ENCODE data around the gene TLR5. TPM values are rescaled to one million over a fixed set of nuclear protein-coding genes. Genes with fewer than 3 reads are reported as not detected.

TLR5 gene
- total RNA-seq, 1 experiment from 2014 or later, result 0.05 TPM

DNA sequence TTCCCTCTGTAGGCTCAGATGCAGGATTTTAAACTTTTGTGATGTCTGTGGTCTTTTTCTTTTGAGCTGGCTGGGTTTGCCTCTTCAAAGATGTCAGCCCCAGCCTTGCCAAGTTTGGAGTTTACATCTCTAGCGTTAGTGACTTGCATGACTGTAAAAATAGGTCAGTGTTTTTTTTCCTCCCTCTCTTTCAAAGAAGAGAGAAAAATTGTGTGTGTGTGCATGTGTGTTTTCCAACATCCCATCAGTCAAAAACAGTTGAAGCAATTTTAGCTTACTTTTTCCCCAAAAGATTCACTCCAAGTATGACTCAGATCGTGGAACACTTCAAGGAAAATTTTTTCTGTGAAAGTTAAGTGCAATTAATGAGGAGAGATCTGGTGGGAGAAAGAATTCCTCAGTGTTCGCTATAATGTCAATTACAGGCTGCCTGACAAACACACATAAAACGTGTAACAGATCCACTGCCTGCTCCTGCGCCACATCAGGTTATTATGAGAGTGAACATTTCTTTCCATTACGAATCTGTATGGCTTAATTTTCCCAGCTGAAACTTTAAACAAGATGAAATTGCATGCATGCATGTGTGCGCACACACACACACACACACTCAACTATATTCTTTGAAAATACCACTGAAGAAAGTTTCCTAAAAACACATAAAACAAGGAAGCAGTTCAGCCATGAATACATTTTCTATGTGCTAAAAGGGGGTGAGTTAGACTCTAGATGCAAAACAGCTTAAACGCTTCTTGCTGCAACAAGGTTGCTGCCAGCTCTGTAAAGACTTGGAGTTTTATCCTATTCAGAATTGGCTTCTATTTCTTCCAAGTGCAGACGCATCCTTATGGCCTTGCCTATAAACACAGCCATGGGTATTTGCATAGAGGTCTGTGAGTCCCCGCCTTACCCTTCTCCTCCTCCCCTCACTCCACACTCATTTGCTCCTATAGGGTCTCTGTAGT lies 55.5 kb downstream of the TLR5 start:
- in situ Hi-C loops (cut with HindIII; ENCODE audit: low pct_unique_long_range_greater_than_20kb, low sequenced_read_pairs), result loop anchor here (25.0 kb wide), 1 partner anchor 300 kb away; no protein-coding TSS in a partner anchor
- no peak for DNase-seq (ENCODE audit: low read depth, low spot score)

DNA sequence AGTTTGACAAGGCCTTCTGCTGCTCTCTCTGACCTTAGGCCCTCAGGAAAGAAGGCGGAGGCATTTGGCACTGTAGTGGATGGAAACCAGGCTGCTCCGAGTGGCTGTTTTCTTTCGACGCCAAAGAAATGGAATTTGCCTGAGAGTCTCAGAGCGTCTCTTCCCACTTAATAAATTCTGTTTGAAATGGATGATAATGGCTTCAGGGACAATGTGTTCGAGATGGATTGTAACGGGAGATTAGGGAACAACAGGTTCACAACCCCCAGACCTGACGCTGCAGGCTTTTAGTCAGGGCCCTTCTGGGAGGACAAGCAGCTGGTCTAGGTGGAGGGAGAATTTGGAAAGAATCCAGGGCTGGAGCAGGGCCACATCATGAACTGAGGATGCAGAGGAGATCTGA lies 58.6 kb downstream of the TLR5 start:
- DNase-seq (ENCODE audit: low read depth, low spot score), result no peak
- in situ Hi-C loops (cut with HindIII; ENCODE audit: low pct_unique_long_range_greater_than_20kb, low sequenced_read_pairs), result loop anchor here (25.0 kb wide), 1 partner anchor 297 kb away; no protein-coding TSS in a partner anchor

DNA sequence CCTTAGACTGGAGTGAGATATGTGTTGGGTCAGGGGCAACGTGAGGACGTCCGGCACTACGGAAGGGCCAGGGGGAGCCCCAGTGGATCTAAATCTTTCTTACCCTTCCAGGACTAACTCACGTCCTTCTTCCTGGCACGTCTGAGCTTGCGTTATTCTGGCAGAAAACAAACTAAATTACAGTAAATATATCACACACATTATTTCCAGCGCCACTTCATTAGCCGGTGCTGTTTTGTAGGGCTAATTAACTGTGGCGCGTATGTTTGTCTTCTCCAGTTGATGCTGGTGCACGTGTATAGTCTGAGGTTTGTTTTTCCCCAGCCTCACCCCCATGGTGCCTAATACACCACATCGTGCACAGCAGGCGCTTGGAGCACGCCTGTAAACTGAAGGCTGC lies 59.2 kb downstream of the TLR5 start:
- in situ Hi-C loops (cut with HindIII; ENCODE audit: low pct_unique_long_range_greater_than_20kb, low sequenced_read_pairs), result loop anchor here (25.0 kb wide), 1 partner anchor 297 kb away; no protein-coding TSS in a partner anchor

DNA sequence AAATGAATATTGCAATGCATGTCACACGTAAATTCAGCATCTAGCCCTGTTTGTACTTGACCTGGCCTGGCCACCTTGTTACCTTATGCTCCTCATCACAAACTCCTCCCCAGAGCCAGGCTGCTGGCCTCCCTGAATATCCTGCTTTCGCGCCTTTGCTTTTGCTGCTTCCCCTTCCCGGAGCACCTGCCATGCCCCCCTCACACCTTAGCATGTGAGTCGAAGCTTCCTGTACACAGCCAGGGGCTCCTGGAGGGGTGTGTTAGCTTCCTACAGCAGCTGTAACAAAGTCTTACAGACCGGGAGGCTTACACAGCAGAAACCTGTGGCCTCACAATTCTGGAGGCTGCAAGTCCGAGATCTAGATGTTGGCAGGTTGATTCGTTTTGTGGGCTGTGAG lies 60.1 kb downstream of the TLR5 start:
- in situ Hi-C loops (cut with HindIII; ENCODE audit: low pct_unique_long_range_greater_than_20kb, low sequenced_read_pairs), result loop anchor here (25.0 kb wide), 1 partner anchor 296 kb away; no protein-coding TSS in a partner anchor
- no peak for DNase-seq (ENCODE audit: low read depth, low spot score)

More for the DNA sequence above, 59.2 kb downstream of the TLR5 start:
- DNase-seq (ENCODE audit: low read depth, low spot score), result no peak

DNA sequence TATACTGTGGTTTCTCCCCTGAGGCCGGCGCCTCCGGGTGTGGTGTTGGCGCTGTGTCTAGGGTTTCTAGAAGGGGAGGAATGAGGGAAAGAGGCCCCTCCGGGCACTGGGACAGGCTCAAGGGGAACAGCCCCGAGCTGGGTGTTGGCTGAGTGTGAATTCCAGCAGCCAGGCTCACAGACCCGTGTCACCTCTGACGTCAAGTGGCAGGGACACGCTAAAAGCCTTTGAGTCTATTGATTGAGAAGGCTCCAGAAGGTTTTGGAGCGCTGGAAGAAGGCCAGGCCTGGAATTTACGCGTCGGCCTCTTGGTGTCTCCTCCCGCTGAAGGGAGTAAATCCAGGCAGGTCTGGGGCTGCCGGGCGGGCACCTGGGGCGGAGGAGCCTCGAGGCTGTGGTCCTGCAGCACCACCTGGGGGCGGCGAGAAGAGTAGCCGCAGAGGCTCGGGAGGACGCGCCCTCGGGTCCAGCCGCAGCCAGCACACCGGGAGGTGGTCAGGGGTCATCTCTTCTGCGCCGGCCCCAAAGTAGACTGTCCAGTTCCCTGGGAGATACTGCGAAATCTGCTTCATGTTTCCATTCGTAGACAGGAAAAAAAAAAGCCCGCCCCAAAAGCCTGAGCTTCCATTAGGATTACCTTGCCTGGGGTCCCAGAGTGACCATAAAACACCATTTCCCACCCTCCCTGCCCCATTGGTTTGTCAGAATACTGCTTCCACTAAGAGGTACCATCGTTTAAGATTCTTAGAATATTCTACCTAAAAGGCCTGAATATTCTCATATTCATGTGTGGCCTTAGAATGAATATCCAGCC lies 61.7 kb downstream of the TLR5 start:
- in situ Hi-C loops (cut with HindIII; ENCODE audit: low pct_unique_long_range_greater_than_20kb, low sequenced_read_pairs), result loop anchor here (25.0 kb wide), 1 partner anchor 294 kb away; no protein-coding TSS in a partner anchor
- DNase-seq (ENCODE audit: low read depth, low spot score), result peak; percentile 92

DNA sequence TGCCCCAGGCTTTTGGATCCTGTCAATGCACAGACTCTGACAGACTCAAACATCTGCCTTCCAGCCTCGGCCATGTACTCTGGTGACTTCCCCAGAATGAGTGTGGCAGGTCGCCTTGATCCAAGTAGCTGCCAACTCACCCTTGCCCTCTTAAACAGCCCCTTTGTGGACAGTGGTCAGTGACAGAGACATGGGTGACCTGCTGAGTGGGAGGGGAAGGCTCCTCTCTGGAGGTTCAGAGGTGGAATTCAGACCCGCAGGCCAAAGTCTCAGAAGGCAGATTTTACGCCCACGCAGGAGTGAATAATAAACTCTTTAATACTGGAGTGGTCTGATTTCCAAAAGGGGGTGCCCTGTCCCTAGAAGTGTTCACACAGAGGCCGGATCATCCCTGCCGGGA lies 63.5 kb downstream of the TLR5 start:
- DNase-seq (ENCODE audit: low read depth, low spot score), result no peak
- in situ Hi-C loops (cut with HindIII; ENCODE audit: low pct_unique_long_range_greater_than_20kb, low sequenced_read_pairs), result loop anchor here (25.0 kb wide), 1 partner anchor 292 kb away; no protein-coding TSS in a partner anchor

DNA sequence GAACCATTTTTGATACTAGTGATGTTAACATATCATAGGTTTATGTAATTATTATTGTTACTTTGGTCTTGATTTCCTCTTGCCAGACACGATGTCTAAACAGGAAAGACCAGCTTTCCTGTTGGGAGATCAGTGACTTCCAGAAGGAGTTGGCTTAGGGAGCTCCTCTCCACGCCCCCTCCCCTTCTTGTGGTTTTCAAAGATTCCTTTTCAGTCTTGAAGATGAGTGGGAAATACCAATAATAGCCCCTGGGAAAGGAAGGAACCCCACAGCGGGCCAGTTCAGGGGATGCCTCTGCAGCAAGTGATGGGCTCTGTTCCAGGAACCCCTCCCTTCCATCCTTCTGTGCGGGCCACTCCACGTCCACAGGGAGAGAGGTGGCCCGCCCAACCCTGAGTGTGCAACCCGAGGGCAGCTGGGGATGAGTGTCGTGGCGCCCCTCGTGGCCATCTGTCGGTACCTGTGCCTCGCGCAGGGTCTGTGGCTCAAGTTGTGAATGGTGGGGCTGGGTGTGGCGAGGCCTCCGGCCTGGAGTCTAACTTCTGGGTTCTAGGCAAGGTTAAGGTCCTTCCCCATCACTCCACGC lies 65.7 kb downstream of the TLR5 start:
- in situ Hi-C loops (cut with HindIII; ENCODE audit: low pct_unique_long_range_greater_than_20kb, low sequenced_read_pairs), result loop anchor here (25.0 kb wide), 1 partner anchor 290 kb away; no protein-coding TSS in a partner anchor
- no peak for DNase-seq (ENCODE audit: low read depth, low spot score)

DNA sequence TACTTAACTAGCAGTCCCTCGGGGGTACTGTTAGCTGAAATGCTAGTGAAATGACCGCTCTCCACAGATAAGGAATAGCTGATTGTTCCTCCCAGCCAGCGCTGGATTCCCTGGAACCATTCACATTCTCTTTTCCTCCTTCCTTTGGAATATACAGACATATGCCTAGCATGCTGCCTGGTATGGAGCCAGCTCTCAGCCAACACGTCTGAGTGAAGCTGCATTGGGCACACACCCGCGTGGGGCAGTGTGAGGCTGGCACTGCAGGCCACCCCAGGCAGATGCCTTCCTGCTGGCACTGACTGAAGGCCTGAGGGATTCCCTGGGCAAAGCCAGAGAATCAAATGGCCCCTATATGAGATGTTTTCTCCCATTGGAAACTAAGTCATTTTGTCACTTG lies 66.7 kb downstream of the TLR5 start:
- in situ Hi-C loops (cut with HindIII; ENCODE audit: low pct_unique_long_range_greater_than_20kb, low sequenced_read_pairs), result loop anchor here (25.0 kb wide), 1 partner anchor 289 kb away; no protein-coding TSS in a partner anchor
- no peak for DNase-seq (ENCODE audit: low read depth, low spot score)

DNA sequence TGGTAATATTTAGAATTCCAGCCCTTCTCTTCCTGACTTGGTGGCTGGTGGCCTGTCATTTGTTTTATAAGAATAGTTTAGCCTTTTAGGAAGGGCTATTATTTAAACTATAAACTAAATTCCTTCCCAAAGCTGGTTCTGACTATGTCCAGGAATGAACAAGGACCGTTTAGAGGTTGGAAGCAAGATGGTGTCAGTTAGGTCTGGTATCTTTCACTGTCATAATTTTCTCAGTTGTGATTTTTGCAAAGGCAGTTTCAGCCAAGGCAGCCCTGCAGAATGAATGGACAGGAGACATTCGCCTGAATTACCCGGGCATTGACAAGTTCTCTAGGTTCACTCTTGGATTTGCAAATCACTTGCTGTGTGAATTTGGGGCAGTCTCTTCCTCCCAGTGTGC lies 67.2 kb downstream of the TLR5 start:
- no peak for DNase-seq (ENCODE audit: low read depth, low spot score)
- in situ Hi-C loops (cut with HindIII; ENCODE audit: low pct_unique_long_range_greater_than_20kb, low sequenced_read_pairs), result loop anchor here (25.0 kb wide), 1 partner anchor 289 kb away; no protein-coding TSS in a partner anchor

DNA sequence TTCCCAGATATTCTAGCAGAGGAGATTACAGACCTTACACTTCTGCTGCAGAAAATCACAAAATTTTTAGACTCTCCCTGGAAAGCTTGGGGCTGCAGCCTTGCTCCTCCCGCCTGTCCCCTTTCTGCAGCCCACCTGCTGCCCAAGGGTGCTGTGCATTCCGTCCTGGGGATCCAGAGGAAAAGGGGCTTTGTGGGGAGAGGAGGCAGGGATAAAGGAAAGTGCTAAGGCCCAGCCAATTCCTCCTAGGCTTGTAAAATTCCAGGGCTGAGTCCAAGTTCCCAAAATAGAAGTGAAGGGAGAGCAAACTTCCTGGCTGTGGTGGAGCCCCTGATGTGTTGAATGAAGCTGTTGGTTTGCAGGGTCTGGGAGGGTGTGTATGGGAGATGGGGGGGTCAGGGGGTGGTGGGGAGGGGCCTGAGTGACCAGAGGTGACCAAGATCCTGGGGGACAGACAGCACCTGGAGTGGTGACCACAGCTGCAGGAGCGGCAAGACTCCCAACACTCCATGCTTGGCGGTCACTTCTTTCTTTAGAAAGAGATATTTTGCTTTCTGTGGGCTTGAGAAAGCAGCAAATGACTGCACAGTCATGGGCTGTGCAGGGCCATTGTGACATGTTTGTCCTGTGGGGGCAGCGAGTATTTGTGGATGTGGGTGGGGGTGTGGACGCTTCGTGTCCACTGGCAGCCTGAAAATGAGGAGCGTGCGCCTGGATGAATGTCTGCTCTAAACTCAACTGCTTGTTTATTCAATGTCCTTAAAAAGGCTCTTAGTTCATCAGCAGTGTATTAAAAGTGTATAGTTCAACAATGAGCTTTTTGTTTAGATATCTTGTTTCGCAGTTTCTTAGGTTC lies 68.4 kb downstream of the TLR5 start:
- peak; percentile 33 for DNase-seq (ENCODE audit: low read depth, low spot score)
- in situ Hi-C loops (cut with HindIII; ENCODE audit: low pct_unique_long_range_greater_than_20kb, low sequenced_read_pairs), result loop anchor here (25.0 kb wide), 1 partner anchor 287 kb away; no protein-coding TSS in a partner anchor

DNA sequence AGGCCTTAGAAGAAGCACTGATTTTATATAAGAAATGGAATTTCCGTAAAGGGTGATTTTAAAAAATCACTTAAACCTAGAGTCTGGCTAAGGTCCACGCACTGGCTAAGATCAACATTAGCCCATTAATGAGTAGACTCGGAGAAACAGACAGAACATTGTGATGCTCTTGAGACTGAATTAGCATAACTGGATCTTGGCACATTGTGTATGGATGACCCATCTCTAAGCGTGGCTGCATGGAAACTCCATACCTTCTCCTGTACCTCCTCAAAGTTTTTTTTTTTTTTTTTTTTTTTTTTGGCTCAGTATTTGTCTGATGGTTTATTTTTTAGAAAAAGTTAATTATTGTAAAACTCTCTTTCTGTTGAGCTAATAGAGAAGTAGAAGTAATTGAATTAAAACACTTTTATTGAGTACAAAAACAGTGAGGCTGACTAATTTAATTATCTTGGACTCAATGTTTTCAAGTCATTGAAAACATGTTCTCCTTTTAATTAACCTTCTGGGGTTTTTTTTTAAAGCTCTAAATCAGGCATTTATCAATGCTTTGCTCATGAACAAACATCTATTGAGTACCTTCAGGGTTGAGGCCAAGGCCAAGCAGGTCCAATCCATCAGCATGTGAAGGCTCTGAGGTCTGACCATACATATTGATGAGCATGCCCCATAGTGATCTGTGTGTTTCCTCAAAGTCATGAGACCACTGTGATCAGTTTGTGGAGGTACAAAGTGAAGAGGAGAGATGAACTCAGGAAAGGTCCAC lies 74.0 kb downstream of the TLR5 start:
- no peak for DNase-seq (ENCODE audit: low read depth, low spot score)
- in situ Hi-C loops (cut with HindIII; ENCODE audit: low pct_unique_long_range_greater_than_20kb, low sequenced_read_pairs), result no loop called here

DNA sequence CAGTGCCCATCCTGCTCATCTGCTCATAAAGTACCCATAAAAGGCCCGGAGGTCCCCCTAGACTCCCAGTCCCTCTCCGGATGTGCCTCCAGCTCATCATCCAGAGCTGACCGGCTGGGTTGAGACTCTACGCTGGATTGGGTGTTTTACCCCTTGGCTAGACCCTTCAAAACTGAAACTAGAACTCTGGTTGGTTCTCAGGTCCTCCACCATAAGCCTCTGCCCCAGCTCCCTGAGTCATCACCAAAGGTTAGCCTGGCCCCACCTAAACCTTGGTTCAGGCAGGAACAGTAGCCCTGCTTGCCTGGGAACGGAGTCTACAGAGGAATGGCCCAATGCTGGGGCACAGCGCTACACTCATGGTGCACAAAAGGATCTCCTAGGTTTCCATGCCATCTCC lies 75.1 kb downstream of the TLR5 start:
- no peak for DNase-seq (ENCODE audit: low read depth, low spot score)
- in situ Hi-C loops (cut with HindIII; ENCODE audit: low pct_unique_long_range_greater_than_20kb, low sequenced_read_pairs), result no loop called here

DNA sequence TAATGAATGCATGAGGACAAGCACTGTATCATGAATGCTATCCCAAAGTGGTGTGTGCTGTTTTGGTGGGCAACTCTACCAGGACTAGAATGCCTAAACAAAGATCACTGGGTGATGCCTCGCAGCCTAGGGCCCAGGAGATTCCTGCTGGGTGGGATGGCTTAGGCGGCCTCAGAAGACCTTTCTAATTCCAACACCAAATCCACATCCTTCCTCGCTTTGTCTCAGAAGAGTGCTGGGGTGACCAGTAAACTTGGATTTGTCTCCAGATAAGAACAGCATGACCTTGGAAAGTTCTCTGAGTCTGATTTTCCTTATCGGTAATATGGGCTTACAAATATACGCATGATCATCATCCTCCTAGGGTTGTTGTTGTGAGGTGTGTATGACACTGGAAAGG lies 76.6 kb downstream of the TLR5 start:
- DNase-seq (ENCODE audit: low read depth, low spot score), result no peak
- in situ Hi-C loops (cut with HindIII; ENCODE audit: low pct_unique_long_range_greater_than_20kb, low sequenced_read_pairs), result no loop called here

DNA sequence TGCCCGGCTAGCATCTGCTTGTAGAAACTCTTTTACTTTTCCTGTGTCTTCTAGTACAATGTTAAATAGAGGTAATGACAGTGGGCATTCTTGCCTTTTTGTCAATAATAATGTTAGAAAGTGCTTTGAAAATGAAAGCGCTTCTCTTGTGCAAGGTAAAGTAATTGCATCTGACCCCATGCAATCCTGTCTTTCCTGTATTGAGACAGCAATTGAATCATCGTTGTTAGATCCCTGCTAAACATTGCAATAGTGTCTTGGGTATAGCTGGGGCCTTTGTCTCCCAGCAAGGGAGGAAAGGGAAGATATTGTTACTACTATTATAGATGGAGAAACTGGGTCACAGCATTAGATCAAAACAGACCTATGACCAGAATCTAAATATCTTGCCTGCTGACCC lies 80.9 kb downstream of the TLR5 start:
- in situ Hi-C loops (cut with HindIII; ENCODE audit: low pct_unique_long_range_greater_than_20kb, low sequenced_read_pairs), result no loop called here
- DNase-seq (ENCODE audit: low read depth, low spot score), result no peak

DNA sequence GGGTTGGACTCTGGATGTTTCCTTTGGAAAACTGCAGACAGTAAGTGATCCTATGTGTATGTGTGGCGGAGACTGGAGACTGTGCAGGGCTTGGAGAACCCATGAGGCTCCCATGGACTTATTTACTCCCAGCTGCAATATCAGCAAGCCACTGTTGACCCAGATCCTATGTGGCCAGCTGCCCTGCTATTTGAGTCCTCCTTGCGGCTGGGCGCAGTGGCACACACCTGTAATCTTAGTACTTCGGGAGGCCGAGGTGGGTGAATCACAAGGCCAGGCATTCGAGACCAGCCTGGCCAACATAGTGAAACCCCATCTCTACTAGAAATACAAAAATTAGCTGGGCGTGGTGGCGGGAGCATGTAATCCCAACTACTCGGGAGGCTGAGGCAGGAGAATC lies 83.5 kb downstream of the TLR5 start:
- in situ Hi-C loops (cut with HindIII; ENCODE audit: low pct_unique_long_range_greater_than_20kb, low sequenced_read_pairs), result no loop called here
- DNase-seq (ENCODE audit: low read depth, low spot score), result no peak

All from SK-MEL-5 (cell line).